OCI-LY7 (cell line): ENCODE results near the gene SLC35C1. TPM values are rescaled to one million over a fixed set of nuclear protein-coding genes. Genes with fewer than 3 reads are reported as not detected.
"Not testable (repeated sequence)": the region's sequence is repeated elsewhere in the genome, so short reads cannot be mapped to it uniquely, and the experiment has no call there.

Experiments
- BruUV-seq: library from RNA; stranded (reverse); fragments of 400-500 nt; replicated peaks from 2 replicates; lab custom pipeline; 2021; lab: Mats Ljungman, UMichigan
- CTCF ChIA-PET: fragments of 300-600 bp; sonication (Branson Sonifier 250); formaldehyde crosslinking; loops from one replicate; lab custom pipeline; 2022; ENCODE audit warnings: antibody characterized with exemption; ENCODE audit not compliant: unreplicated experiment; lab: Charles Lee
- POLR2A ChIA-PET: fragments of 300-600 bp; sonication (Branson Sonifier 250); formaldehyde crosslinking; loops from one replicate; lab custom pipeline; 2022; ENCODE audit warnings: antibody characterized with exemption; lab: Charles Lee
- DNase-seq: peaks from one replicate; pipeline ENCODE4 v3.0.0-alpha.2; 2015; ENCODE audit warnings: low spot score
- H2AFZ ChIP-seq: fragments of 200-600 bp; sonication (generic), shearing (Covaris generic); 2 replicates; pipeline ENCODE4 v1.6.1; 2014; ENCODE audit warnings: mild to moderate bottlenecking, antibody characterized with exemption, low read length, moderate library complexity
- H3K27ac ChIP-seq: fragments of 200-600 bp; sonication (generic); 2 replicates; pipeline ENCODE4 v1.5.1; 2014; ENCODE audit warnings: mixed run types, low read depth, mild to moderate bottlenecking, moderate library complexity, low read length, inconsistent platforms; ENCODE audit not compliant: poor library complexity, severe bottlenecking
- H3K36me3 ChIP-seq: fragments of 200-600 bp; sonication (generic); 2 replicates; pipeline ENCODE4 v1.6.1; 2014; ENCODE audit warnings: mild to moderate bottlenecking, antibody characterized with exemption, low read length, moderate library complexity, mixed read lengths; ENCODE audit not compliant: insufficient read depth
- H3K4me1 ChIP-seq: fragments of 200-600 bp; sonication (generic); 2 replicates; pipeline ENCODE4 v1.5.1; 2014; ENCODE audit warnings: mild to moderate bottlenecking, low read length; ENCODE audit not compliant: insufficient read depth, poor library complexity, severe bottlenecking
- H3K4me2 ChIP-seq: fragments of 200-600 bp; sonication (generic); 2 replicates; pipeline ENCODE4 v1.6.1; 2014; ENCODE audit warnings: mild to moderate bottlenecking, low read length
- H3K4me3 ChIP-seq: fragments of 200-600 bp; sonication (generic); 2 replicates; pipeline ENCODE4 v1.5.1; 2014; ENCODE audit warnings: mild to moderate bottlenecking, low read depth, low read length; ENCODE audit not compliant: poor library complexity, severe bottlenecking
- H3K79me2 ChIP-seq: fragments of 200-600 bp; sonication (generic); 2 replicates; pipeline ENCODE4 v1.6.1; 2016; ENCODE audit warnings: low read depth, mild to moderate bottlenecking, low read length, moderate library complexity, mixed read lengths; ENCODE audit not compliant: insufficient read depth
- H3K9me2 ChIP-seq: fragments of 200-600 bp; sonication (generic); 2 replicates; pipeline ENCODE4 v1.6.1; 2016; ENCODE audit warnings: mild to moderate bottlenecking, low read length, mixed read lengths; ENCODE audit not compliant: insufficient read depth
- H3K9me3 ChIP-seq: fragments of 200-600 bp; sonication (generic); 2 replicates; pipeline ENCODE4 v1.6.1; 2014; ENCODE audit warnings: mild to moderate bottlenecking, mixed run types, low read length, mixed read lengths
- H4K20me1 ChIP-seq: fragments of 200-600 bp; sonication (generic); 2 replicates; pipeline ENCODE4 v1.6.1; 2014; ENCODE audit warnings: mild to moderate bottlenecking, antibody characterized with exemption, low read length, moderate library complexity, mixed read lengths; ENCODE audit not compliant: insufficient read depth
- CTCF ChIP-seq: fragments of 200-600 bp; sonication (generic); conservative IDR thresholded peaks from 2 replicates; pipeline ENCODE4 v1.5.1; 2014; ENCODE audit warnings: mild to moderate bottlenecking, antibody characterized with exemption, low read length, moderate library complexity, mixed read lengths
- EZH2phosphoT487 ChIP-seq: fragments of 200-600 bp; sonication (generic); IDR thresholded peaks from 2 replicates; pipeline ENCODE4 v1.6.1; 2018; ENCODE audit warnings: low read depth, borderline replicate concordance, mild to moderate bottlenecking, mixed run types, antibody characterized with exemption, low read length, moderate library complexity, mixed read lengths
- intact Hi-C: fragments of 100-400 bp; cut with micrococcal nuclease; formaldehyde crosslinking; loops from one replicate; pipeline ENCODE4 v1.10.0; 2022; ENCODE audit not compliant: unreplicated experiment
- total RNA-seq, 2 experiments: library from RNA; depleted of rRNA in 1 of 2; stranded (reverse); fragments of >200 nt in 1 of 2; shearing (Covaris generic) in 1 of 2; gene quantifications; 2 replicates each; pipeline ENCODE4 v1.2.3, GENCODE V29; 2014 to 2022

Gene SLC35C1
- total RNA-seq, 2 experiments from 2014 or later: 3.3 to 9.2 TPM

- H3K4me1 ChIP-seq: peaks cover 13% of the 10 kb centered on the region
- TF ChIP-seq CTCF: no peak
- TF ChIP-seq EZH2phosphoT487: no peak
- H2AFZ ChIP-seq: no peak overlapping the region
- no peak overlapping the region for H3K27ac ChIP-seq
- H3K4me3 ChIP-seq: no peak overlapping the region
- H4K20me1 ChIP-seq: no peaks in the 10 kb centered on the region
- peak; percentile 62 for DNase-seq
- H3K4me2 ChIP-seq: 0 out of 2 replicates have a peak overlapping the region, but pooled peaks have one; percentile 11
- no peaks in the 10 kb centered on the region for H3K9me3 ChIP-seq
- ChIA-PET POLR2A (interaction anchor here (1.1 to 1.5 kb wide), 2 partner anchors 10 to 17 kb away, joined by 4 to 5 read pairs; no protein-coding TSS in a partner anchor), CTCF (interaction anchor here (0.6 kb wide), 1 partner anchor 82 kb away, joined by 3 read pairs; no protein-coding TSS in a partner anchor)
- intact Hi-C loops: no loop called here
- H3K79me2 ChIP-seq: no peaks in the 10 kb centered on the region
- no TSS peak for BruUV-seq
- H3K9me2 ChIP-seq: no peaks in the 10 kb centered on the region
- H3K36me3 ChIP-seq: no peaks in the 10 kb centered on the region
These were observed 12.2 kb downstream of the SLC35C1 start for GRCh38 chr11:45817191-45817590.

DNA sequence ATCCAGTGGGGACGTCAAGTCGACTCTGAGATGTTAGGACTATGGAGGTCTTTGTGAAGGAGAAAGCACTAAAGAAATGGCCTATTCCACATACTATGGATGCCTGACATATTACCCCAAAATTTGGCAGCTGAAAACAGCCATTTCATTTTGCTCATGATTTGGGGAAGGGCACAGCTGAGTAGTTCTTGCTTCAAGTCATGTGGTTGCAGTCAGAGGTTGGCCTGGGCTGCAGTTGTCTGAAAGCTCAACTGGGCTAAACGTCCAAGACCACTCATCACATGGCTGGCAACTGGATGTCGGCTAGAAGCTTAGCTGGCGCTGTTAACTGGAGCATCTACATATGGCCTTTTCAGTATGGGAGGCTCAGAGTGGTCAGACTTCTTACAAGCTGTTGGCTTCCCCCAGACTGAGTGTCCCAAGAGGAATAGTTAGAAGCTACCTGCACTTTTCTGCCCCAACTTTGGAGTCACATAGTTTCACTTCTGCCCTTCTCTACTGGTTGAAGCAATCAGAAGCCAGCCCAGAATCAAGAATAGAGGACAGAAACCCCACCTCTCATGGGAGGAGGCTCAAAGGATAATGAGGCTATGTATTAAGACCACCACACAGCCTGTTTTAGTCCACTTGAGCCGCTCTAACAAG is 14.1 kb downstream of the SLC35C1 start:
- no TSS peak for BruUV-seq
- ChIA-PET CTCF (no interaction called here), POLR2A (no interaction called here)
- Histone ChIP-seq H3K4me1 (peaks cover 25% of the 10 kb centered on the region), H4K20me1 (no peaks in the 10 kb centered on the region), H3K9me3 (no peaks in the 10 kb centered on the region), H2AFZ (no peak overlapping the region), H3K4me2 (no peak overlapping the region), H3K4me3 (no peak overlapping the region), H3K27ac (no peak overlapping the region), H3K36me3 (no peaks in the 10 kb centered on the region), H3K79me2 (no peaks in the 10 kb centered on the region), H3K9me2 (no peaks in the 10 kb centered on the region)
- intact Hi-C loops: no loop called here
- DNase-seq: no peak
- TF ChIP-seq CTCF (no peak), EZH2phosphoT487 (no peak)

DNA sequence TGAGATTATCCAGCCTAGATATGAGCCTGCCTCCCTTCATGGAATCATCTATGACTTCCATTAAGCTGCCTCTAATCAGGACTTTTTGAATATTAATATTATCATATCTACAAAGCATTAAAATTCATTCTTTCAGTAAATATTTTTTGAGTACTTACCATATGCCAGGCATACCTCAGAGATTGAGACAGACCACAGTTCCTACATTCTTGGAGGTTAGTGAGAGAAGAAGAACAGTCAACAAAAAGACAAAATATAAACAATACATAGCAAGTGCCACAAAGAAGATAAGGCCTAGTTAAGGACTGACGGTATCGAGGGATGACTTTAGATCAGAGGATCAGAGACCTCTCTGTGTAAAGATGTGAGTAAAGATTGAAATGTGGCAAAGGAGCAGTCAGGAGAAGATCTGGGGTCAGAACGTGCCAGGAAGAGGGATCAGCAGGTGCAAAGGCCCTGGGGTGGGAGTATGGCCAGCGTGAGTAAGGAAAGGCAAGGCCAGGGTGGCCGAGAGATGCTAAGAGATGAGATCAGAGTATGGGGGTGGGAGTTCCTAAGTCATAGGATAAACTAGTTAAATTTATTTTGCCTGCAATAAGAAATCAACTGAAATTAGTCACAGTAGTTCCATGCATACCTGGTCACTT is 15.4 kb downstream of the SLC35C1 start:
- ChIA-PET CTCF (no interaction called here), POLR2A (interaction anchor here (0.6 kb wide), 2 partner anchors 8 to 15 kb away, joined by 3 read pairs; no protein-coding TSS in a partner anchor)
- Histone ChIP-seq H3K4me1 (peaks cover 31% of the 10 kb centered on the region), H3K36me3 (no peaks in the 10 kb centered on the region), H3K27ac (no peak overlapping the region), H3K4me2 (no peak overlapping the region), H2AFZ (no peak overlapping the region), H3K9me3 (no peaks in the 10 kb centered on the region), H3K79me2 (no peaks in the 10 kb centered on the region), H4K20me1 (no peaks in the 10 kb centered on the region), H3K4me3 (no peak overlapping the region), H3K9me2 (no peaks in the 10 kb centered on the region)
- intact Hi-C loops: no loop called here
- no peak for DNase-seq
- BruUV-seq: no TSS peak
- TF ChIP-seq EZH2phosphoT487: no peak
- no peak for TF ChIP-seq CTCF

- CTCF ChIA-PET, BruUV-seq: not testable (repeated sequence)
These were observed 21.5 kb downstream of the SLC35C1 start for GRCh38 chr11:45826492-45826891.

More at GRCh38 chr11:45826492-45826891, 21.5 kb downstream of the SLC35C1 start:
- H2AFZ ChIP-seq, H4K20me1 ChIP-seq, H3K9me3 ChIP-seq, H3K4me3 ChIP-seq, H3K4me2 ChIP-seq, H3K36me3 ChIP-seq, H3K27ac ChIP-seq, H3K79me2 ChIP-seq, DNase-seq, intact Hi-C loops, H3K9me2 ChIP-seq: not testable (repeated sequence)
- peaks cover 18% of the 10 kb centered on the region for H3K4me1 ChIP-seq
- POLR2A ChIA-PET: interaction anchor here (1.5 kb wide), 1 partner anchor 20 kb away, joined by 4 read pairs; no protein-coding TSS in a partner anchor
